NCI-H446 (cell line): ENCODE data around the gene TMEM44.
"Not testable (repeated sequence)": the region's sequence is repeated elsewhere in the genome, so short reads cannot be mapped to it uniquely, and the experiment has no call there.

Experiments
- DNase-seq, 2 experiments: peaks; one replicate each; lab custom pipeline; 2025; lab: John Stamatoyannopoulos, UW

Gene TMEM44

DNA sequence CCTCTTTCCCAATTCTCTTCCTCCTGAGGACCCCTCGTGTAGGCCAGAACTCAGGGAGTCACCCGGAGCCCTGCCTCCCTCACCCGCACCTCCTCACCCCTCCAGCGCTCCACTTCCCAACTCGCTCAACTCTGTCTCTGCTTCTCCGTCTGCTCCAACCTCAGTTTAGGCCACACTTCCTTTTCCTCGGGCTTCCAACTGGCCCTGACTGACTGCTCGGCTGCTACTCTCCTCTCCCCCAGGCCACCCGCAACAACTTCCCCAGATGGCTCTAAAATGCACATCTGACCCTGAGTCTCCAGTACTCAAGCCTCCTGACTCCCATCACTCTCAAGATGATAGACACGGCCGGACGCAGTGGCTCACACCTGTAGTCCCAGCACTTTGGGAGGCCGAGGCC is 23.6 kb downstream of the TMEM44 start:
- DNase-seq: no peak

DNA sequence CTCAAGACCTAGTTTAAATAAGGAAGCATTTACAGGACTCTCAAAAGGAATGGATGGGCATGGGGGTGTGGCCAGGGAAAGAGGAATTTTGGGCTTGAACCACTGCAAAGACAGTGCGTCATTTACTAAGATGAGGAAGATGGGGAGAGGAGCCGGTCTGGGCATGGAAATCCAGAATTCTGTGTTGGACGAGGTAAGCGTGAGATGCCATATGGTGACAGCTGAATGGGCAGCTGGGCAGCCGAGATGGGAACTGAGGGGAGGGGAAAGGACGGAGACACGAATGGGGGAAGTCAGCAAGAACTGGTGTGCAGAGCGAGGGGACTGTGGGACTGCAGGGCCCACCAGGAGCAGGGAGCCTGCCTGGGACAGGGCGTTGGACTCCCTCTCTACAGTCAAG is 24.2 kb downstream of the TMEM44 start:
- no peak for DNase-seq

DNA sequence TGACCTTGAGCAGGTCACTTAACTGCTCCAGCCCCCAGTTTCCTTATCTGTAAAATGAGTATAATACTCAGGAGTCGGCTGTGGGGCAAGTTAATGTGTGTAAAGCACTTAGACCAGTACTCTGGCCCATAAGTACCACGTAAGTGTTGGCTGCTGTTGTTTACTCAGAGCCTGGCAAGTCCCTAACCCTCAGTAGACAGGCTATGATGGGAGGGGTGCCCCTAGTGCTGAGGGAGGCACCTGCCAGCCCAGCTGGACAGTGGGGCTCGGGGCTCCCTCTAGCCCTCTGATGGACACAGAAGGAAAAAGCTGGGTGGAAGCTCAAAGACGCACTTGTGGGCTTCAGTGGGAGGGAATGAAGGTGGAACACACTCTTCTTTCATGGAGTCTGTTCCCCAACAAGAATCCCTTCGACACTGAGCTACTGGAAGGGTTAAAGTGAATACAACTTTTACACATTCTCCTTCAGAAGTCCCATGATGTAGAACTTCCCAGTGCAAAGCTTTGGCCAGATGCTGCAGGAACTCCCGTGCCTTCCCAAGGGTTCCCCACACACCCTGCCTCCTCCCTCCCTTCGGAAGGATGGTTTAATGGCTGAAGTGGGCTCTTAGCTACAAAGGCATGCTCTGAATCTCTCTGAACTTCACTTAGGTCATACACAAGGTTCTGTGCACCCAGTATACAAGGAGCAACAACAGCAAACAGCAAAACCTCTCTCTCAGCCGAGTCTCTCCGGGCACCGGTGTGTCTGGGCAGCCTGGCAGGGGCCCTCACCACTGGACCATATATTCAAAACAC is 25.4 kb downstream of the TMEM44 start:
- DNase-seq: no peak

DNA sequence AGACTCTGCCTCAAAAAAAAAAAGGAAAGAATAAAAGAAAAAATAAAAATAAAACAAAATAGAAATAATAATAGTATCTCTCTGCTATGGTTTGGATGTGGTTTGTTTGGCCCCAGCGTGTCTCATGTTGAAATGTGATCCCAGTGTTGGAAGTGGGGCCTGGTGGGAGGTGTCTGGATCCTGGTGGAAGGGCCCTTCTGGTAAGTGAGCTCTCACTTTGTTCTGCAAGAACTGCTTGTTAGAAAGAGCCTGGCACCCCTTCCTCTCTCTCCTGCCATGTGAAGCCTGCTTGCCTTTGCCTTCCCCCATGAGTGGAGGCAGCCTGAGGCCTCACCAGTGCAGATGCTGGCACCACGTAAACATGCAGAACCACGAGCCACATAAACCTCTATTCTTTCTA is 26.3 kb downstream of the TMEM44 start:
- no peak for DNase-seq

DNA sequence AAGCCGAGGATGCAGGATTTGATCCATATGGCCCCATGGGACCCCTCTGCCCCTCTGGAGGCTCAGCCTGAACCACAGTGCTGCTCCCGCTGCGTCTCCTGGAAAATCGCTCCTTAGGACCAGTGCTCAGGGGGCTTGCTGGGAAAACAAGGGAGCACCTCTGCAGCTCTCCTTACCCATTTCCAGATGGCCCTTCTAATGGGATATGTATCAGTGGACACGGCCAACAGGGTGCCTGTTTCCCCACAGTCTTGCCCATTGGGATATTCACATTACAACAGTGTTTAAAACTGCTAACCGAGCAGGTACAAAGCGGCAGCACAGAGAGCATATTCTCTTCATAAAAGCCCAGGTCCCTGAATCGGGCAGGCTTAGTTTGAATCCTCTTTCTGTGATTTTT is 27.1 kb downstream of the TMEM44 start:
- DNase-seq: no peak

DNA sequence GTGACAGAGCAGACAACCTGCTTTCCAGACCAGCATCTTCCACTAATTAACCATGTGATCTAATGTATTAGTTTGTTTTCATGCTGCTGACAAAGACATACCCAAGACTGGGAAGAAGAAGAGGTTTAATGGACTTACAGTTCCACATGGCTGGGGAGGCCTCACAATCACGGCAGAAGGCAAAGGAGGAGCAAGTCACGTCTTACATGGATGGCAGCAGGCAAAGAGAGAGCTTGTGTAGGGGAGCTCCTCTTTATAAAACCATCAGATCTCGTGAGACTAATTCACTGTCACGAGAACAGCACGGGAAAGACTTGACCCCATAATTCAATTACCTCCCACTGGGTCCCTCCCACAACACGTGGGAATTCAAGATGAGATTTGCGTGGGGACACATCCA is 27.9 kb downstream of the TMEM44 start:
- not testable (repeated sequence) for DNase-seq

DNA sequence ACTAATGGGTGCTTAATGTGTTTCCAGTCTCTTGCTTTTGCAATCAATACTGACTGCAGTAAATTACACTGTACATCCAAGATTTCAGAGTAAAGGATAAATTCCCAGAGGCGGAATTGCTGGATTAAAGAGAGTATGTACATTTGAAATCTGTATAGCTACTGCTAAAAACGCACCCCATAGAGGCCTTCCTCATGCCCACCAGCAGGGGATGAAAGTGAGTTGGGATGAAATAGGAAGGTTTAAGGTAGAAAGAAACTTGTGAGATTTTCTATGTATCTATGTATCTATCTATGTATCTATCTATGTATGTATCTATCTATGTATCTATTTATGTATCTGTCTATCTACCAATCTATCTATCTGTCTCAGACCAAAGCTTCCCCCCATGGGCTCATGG is 28.4 kb downstream of the TMEM44 start:
- DNase-seq: no peak

DNA sequence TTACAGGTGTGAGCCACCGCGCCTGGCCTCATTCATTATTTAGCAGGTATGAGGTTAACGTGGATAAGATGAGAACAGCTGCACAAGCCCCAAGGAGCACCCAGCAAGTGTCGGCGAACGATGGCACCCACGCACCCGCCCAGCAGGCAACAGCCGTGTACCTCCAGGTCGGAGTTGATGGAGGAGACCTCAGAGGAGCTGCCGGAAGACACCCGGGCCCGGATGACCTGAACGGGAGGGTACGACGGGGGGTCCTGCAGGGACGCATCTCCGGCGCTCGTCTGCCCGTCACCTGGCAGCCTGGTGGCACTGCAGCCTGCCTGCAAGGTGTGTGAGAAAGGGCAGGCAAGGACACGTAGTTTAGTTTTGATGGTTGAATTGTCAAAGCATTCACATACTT is 29.1 kb downstream of the TMEM44 start:
- no peak for DNase-seq

DNA sequence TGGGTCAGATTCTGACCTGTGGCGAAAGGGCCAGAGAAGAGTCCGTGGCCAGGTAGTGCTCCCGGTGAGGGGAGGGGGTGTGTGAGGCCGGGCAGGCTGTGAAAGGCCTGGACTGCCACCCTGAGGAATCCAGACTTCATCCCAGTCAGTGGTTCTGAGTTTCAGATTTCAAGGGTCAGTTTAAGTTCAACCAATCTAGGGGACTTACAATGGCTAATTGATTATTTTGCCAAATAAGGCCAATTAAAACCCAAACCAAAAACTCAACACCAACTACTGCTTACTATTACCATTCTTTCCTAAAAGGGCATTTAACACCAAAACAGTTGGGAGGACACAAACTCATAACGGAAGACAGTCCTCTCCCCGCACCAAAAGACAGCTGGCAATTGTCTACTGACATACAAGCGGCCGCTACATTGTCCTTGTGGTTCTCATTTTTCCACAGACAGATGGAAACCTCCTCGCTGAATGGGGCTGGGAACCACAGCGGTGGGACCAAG is 30.5 kb downstream of the TMEM44 start:
- DNase-seq: no peak

DNA sequence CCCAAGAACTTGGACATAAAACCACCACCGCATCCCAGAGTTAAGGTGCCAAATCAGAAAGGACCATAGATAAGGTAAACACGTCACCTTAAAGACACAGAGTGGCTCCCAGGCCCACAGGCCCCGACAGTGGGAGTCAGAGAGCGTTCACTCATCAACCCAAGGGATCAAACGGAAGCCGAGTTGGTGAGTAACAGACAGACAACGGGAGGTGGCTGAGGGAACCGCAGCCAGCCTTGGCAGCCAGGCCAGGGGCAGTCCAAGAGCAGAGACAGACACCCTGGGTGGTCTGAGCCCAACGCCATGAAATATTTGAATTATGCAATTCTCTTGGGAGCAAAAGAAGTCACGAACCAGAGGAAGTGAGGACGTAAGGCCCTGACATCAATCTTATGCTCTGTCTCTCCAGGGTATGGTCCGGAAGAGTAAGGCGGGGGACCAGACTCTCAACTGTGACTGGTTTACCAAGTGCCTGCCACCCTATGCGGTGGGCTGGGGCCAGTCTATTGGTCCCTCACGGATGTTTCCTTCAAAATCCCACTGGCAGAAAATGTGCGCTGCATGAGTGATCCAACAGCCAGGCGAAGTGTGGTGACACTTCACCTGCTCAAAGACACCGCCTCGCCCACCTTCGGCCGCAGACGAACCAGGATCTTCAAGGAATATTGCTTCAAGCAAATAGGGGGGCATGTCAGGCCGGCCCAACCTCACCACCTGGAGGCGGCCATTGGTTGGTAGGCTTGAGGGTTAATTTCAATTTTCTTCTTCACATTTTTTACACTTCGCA is 34.3 kb downstream of the TMEM44 start:
- DNase-seq: no peak

DNA sequence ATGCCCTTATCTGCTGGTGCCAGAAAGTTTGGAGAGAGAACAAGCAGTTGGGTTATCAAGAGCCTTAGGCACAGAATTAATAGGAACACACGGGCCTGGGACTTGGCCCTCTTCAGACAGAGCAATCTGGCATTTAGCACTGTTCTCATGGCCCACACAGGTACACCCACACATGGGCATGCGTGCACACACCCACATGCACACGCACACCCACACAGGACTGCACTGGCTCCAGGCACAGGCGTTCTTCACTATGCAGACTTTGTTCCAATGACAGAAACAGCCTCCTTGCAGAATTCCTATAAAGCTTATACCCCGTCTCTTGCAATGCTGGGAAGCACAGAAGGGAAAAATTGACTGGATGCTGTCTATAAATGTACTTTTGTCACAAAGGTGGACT is 36.3 kb downstream of the TMEM44 start:
- DNase-seq: no peak

DNA sequence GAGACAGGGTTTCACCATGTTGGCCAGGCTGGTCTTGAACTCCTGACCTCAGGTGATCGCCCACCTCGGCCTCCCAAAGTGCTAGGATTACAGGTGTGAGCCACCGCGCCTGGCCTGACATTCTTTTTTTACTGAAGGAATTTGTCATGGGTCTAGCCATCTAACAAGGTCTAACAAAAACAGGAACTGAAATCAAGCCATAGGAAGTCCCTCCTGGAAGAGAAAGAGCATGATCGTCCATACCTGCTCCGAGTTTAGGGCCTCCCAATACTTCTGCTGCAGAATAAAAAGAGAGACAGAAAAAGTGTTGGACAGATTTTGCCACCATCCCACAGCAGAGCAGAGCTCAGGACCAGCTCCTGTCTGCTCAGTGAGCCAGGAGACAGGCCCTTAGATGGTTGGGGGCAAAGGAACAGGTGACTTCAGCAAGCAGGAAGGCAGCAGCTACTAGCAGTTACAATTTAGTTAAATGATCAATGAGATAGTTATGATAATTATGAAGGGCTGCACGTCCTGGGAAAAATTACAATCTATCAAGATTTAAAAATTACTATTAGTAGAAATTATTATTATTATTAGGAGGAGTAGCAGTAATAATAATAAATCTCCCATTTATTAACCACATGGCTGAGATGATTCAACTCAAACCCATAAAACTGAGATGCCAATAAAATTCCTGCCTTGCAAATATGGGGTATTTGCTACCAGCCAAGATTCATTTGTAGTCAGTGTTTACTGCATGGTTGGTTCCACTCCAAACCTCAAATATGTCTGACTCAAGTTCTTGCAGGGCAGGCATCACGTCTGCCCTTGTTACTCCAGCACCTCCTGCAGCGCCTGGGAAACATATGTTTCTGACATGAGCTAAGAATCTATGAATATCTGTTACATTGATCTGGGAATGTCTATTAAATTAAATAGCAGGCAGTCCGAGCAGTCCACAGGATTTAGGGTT is 40.1 kb downstream of the TMEM44 start:
- peak in 1 of 2 experiments; percentile 43 for DNase-seq

DNA sequence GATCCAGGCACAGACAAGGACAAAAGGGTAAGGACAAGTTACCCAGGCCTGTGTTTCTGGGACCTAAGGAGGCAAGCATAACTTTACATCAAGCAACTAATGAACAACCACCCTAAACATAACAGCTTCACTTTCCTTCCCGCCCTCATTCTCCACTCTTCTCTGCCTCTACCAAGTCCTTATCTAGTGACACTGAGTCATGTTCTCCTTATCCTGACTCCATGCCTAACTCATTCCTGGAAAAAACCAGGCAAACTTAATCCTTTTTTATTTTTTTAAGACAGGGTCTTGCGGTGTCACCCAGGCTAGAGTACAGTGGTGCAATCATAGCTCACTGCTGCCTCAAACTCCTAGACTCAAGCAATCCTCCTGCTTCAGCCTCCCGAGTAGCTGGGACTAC is 44.5 kb downstream of the TMEM44 start:
- no peak for DNase-seq

DNA sequence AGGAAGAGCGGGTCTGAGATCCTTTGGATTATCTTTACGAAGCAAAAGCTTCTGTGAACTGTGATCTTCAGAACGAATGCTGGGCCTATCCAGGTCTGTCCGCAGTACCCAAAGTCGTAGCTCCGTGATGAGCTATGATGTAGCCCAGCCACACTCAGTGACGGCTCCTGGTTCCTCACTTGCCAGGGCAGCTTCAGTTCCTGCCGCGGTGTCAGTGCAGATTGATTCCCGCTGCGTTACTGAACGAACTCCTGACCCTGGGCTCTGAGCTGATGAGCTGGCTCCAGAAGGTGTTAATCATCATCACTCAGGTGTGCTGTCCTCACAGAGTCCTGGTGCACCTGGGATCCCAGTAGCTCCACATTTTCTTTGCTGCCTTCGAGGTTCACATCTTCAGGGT is 45.0 kb downstream of the TMEM44 start:
- no peak for DNase-seq

DNA sequence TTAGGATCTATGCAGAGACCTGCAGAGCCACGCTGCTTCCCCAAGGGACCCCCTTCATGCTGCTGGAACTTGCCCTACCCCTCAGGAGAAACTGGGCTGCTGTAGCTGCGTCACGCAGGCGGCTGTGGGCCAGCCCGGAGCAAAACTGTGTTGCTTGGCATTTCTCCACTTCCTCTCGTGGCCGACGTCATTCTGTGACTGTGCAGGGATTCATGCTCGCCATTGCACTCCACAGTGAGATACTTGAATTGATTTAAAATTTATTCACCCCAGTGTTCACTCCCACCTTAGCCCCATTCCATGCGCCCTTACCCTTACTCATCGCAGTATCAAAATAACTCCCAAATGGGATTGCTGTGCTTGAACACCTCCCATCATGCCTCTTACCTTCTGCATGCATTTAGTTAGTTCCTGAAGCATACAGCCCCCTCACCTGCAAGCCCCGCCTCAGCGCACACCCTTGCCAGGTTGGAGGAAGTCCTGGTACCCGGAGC is 45.7 kb downstream of the TMEM44 start:
- DNase-seq: no peak

DNA sequence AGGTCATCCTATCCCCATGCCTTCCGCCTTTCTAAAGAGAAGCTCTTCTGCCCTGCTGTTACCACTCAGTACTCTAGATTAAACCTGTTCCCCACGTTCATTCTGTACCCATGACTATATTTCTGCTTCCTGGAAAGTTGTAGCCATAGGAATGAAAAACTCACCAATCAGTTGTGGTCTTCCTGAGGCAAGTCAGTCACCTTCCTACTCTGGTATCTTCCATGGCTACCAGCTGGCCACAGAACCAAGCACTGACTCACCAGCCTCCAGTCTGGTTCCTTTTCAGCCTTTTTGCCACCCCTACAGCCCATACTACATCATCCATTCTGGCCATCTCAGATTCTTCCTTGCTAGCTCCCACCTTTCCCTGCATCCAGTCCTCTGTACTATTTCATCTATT is 46.4 kb downstream of the TMEM44 start:
- no peak for DNase-seq

DNA sequence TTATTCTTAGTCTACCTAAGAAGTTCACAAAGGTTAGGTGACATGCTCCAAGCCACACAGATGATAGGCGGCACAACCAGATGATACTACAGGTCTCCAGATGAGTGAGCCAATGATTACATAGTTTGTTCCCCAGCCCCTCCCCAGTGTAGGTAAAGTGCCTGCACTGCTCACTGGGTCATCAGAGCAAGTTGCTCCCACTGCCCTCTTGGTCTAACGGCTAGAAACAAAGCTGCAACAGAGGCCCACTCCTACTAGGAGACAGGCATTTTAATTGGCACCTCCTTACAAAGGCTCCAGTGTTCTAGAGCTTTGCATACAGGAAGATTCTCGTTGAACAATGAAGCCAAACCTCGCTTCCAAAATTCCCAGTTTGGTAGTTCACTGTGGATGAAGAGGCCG is 47.3 kb downstream of the TMEM44 start:
- DNase-seq: no peak

DNA sequence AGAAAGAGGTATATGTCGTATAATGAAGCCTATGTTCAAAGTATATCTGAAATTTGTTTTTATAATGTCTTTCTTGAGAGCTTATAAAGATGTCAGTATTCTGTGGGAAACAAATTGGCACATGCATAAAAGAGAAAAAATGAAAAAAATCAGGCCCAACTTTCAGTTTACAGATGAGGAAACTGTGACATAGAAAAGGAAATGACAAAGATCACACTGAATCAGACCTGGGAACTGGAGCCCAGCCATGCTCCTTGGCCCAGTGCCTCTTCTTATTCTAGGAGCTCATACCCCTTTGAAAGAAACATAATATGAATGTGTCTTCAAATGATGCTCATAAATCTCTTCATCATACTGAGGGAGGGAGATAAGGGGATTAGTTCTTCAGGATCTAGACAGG is 48.4 kb downstream of the TMEM44 start:
- DNase-seq: no peak

DNA sequence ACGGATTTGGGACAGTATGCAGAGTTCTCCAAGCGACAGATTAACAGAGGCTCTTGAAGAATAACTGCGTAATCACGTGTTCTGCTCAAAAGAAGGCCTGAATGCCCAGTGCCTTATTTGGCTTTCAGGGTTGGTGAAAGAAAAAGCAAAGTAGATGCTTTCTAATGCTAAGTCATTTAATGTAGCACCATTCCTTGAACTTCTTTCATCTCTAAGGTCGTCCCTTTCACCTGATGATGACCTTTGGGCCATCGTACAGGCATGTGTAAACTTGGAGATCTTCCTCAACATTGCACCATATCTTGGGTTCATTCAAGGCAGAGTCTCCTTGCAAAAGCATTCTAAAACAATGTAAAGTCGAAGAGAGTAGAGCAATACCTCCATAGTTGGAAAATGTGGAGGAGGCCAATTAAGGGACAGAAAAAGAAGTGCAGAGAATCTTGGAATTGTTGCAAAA is 48.9 kb downstream of the TMEM44 start:
- no peak for DNase-seq

DNA sequence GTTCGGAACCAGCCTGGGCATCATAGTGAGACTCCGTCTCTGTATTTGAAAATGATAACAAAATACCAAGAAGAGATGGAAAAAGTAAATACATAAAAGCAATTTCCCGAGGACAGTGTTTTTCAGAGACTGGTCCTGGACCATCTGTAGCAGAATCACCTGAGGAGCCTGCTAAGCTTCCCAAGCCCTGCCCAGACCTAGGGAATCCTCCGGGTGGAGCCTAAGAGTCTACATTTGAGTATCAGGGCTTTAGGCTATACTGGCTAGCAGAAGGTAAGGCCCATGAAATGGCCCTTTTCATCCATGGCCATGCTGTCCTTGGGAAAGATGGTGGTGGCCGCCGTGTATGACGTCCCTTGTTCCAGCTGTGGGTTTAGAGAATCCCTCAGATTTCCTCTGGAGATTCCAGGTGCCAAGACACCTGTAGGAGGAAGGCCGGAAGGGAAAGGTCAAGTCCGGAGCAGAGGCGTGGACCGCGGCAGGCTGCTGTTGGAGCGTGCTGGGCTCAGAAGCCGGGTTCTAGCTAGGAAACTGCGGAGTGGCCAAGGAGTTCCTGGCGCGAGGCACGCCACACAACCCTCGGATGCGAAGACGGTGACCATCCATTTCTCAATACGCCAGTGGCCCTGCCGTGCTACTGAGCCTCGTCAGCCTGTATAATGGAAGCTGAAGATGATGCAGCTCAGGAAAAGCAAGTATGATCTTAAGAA is 50.9 kb downstream of the TMEM44 start:
- no peak for DNase-seq

DNA sequence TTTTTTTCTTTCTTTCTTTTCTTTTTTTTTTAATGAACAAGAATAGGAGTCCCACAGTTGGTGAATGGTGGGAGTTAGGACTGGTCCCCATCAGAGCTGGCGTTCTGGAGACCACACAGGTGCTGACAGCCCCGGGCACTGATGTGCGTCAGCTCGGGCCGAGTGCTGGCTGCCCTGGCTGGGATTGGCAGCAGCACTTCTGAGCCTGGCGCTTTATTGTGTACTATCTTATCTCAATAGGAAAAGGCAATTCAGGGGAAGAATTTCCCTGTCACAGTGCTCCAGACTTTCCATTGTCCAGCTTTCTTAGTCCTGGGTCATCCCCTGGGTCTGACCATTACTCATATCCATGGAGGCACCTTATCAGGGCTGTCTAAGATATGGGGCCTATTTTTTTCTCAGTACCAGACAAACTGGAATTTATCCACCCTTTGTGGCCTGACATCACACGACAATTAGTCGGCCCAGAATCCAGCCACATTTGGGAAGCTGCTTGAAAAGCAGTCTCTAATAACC is 54.1 kb downstream of the TMEM44 start:
- no peak for DNase-seq
